Measurements from ENCODE around the gene DYNAP. TPM values are rescaled to one million over a fixed set of nuclear protein-coding genes. Genes with fewer than 3 reads are reported as not detected.

The DYNAP gene
- total RNA-seq, 2 donors from 2014 or later = not detected

DNA sequence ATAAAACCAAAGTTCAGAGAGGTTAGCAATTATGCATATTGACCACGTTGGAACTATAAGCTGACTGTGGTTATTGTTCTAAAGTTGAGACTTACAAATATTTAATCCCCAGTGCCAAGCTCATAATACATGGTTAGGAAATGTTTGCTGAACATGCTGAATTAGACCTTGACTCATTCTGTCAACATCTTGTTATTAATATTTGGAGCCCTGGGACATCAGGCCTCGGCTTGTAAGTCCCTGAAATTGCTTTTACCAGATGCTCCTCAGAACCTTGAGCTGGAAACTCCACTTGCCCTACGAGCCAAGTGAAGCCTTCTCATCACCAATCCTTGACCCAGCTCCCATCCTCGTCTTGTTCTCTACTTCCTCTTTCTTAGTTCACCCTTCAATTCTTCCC, 21.2 kb downstream of the DYNAP start:
- no peaks in the 10 kb centered on the region for H3K27me3 ChIP-seq
- no peaks in the 10 kb centered on the region for H3K36me3 ChIP-seq
- H3K4me3 ChIP-seq = no peak overlapping the region
- H3K27ac ChIP-seq = no peak overlapping the region
- TF ChIP-seq, protein P1, sequence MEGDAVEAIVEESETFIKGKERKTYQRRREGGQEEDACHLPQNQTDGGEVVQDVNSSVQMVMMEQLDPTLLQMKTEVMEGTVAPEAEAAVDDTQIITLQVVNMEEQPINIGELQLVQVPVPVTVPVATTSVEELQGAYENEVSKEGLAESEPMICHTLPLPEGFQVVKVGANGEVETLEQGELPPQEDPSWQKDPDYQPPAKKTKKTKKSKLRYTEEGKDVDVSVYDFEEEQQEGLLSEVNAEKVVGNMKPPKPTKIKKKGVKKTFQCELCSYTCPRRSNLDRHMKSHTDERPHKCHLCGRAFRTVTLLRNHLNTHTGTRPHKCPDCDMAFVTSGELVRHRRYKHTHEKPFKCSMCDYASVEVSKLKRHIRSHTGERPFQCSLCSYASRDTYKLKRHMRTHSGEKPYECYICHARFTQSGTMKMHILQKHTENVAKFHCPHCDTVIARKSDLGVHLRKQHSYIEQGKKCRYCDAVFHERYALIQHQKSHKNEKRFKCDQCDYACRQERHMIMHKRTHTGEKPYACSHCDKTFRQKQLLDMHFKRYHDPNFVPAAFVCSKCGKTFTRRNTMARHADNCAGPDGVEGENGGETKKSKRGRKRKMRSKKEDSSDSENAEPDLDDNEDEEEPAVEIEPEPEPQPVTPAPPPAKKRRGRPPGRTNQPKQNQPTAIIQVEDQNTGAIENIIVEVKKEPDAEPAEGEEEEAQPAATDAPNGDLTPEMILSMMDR (IDR thresholded peaks at IDR 0.05) = no peak
- H3K4me1 ChIP-seq = no peaks in the 10 kb centered on the region
- DNase-seq (ENCODE audit: low spot score) = no peak
- no peaks in the 10 kb centered on the region for H3K9me3 ChIP-seq

DNA sequence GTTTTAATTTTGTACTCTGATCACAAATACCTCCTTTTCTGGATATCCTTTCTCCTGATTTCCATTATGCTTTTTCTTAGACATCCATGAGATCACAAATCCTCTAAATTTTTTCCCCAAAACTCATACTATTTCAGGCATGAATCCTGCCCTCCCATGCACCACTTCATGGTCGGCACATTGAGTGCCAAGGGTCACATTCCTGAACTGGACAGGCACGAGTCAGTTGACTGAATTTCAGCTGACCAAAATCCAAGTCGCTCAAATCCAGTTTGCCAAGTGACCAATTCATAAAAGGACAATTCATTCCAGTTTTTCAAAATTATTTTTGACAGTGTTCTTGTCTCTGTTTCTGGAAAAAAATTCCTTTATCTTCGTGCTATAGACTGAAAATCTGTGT, 22.1 kb downstream of the DYNAP start:
- Histone ChIP-seq H3K36me3 (no peaks in the 10 kb centered on the region), H3K9me3 (no peaks in the 10 kb centered on the region), H3K4me3 (no peak overlapping the region), H3K4me1 (no peaks in the 10 kb centered on the region), H3K27ac (no peak overlapping the region), H3K27me3 (no peaks in the 10 kb centered on the region)
- TF ChIP-seq, protein P1 (IDR thresholded peaks at IDR 0.05) = no peak
- no peak for DNase-seq (ENCODE audit: low spot score)

DNA sequence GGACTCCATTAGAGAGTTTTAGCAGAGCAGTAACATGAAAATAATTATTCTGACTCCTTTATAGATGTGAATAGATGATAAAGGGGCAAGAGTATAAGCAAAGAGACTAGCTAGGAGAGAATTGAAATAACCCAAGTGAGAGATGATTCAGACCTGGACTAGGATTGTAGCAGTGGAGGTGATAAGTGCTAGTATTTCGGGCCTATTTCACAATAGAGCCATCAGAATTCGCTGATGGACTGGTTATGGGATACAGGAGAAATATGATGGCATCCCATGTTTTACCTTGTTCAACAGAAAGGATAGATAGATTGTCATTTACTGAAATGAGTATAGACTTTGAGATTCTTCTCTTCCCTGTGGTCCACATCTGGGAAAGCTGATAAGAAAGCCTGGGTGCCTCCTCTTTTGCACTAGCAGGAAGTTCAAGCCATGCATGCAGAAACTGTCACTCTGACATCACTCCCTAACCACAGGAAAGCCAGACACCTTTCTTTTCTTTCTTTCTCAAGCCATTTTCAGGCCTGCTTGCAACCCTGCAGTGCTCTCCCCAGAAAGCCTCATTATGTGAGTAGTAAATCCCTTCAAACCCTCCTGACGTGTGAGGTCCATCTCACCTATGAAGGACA, 25.3 kb downstream of the DYNAP start:
- Histone ChIP-seq H3K36me3 (no peaks in the 10 kb centered on the region), H3K27ac (no peak overlapping the region), H3K4me1 (no peaks in the 10 kb centered on the region), H3K9me3 (no peaks in the 10 kb centered on the region), H3K27me3 (no peaks in the 10 kb centered on the region), H3K4me3 (no peak overlapping the region)
- no peak for DNase-seq (ENCODE audit: low spot score)
- TF ChIP-seq, protein P1 (IDR thresholded peaks at IDR 0.05) = no peak

DNA sequence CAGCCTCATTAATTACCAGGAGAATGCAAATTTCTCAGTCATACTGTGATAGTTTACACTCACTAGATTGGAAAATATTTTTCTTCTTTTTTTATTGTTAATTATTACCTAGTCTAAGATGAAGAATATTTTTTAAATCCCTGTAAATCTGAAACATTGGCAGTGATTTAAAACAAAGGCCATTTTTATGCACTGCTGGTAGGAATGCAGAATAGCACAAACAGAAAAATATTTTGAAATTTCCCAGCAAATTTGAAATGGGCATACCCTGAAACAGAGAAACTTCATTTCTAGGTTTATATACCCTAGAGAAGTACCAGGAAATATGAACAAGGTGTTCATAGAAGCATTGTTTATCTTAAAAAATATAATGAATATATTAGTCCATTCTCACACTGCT, 31.0 kb downstream of the DYNAP start:
- Histone ChIP-seq H3K4me3 (no peak overlapping the region), H3K9me3 (peaks cover 0 to 13% of the 10 kb centered on the region in 2 donors), H3K36me3 (no peaks in the 10 kb centered on the region), H3K27me3 (no peaks in the 10 kb centered on the region), H3K4me1 (no peaks in the 10 kb centered on the region), H3K27ac (no peak overlapping the region)
- no peak for DNase-seq (ENCODE audit: low spot score)
- TF ChIP-seq, protein P1 (IDR thresholded peaks at IDR 0.05) = no peak

DNA sequence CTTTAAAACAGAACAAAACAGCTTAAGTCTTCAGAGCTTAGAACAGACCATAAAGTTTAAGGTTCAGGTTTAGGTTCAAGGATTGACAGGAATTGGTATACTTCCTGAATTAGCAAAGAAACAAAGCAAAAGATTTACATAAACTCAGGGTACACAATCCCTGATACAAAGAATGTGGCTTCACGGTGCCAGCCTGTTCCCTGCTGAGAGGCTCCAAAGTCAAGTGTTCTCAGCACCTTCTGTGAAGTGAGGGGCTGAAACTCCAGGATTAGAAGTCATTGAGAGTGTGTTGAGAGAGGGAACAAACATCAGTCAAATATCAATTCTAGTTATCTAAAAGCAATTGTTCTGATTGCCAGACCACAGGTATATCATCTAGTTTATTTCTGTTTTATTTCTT, 35.7 kb downstream of the DYNAP start:
- no peak for DNase-seq (ENCODE audit: low spot score)
- H3K27ac ChIP-seq = no peak overlapping the region
- TF ChIP-seq, protein P1 (IDR thresholded peaks at IDR 0.05) = no peak
- no peaks in the 10 kb centered on the region for H3K36me3 ChIP-seq
- no peaks in the 10 kb centered on the region for H3K27me3 ChIP-seq
- H3K4me3 ChIP-seq = no peak overlapping the region
- H3K4me1 ChIP-seq = no peaks in the 10 kb centered on the region
- H3K9me3 ChIP-seq = peaks cover 0 to 17% of the 10 kb centered on the region in 2 donors

DNA sequence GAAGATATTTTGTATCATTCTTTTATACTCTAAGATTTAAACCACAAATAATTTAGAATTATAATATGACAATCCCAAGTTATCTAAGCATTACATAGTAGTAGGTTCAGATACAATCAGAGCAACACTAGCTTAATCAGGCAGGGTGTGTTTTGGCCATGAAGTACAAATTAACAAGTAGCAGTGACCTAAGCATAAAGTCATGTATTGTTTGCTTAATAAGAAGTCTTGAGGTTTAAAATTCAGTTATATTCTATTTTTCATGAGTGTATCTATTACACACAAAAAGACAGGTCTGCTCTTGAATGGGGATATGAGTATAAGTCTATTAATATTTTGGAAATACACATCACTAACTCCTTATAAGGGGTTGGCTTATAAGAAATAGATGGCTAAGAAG, 39.9 kb downstream of the DYNAP start:
- no peak overlapping the region for H3K4me3 ChIP-seq
- no peaks in the 10 kb centered on the region for H3K36me3 ChIP-seq
- no peaks in the 10 kb centered on the region for H3K27me3 ChIP-seq
- no peak overlapping the region for H3K27ac ChIP-seq
- DNase-seq (ENCODE audit: low spot score) = no peak
- H3K9me3 ChIP-seq = peaks cover 0 to 4% of the 10 kb centered on the region in 2 donors
- TF ChIP-seq, protein P1 (IDR thresholded peaks at IDR 0.05) = no peak
- no peaks in the 10 kb centered on the region for H3K4me1 ChIP-seq
